HepG2 (cell line): ENCODE data around the gene USP35. TPM values are rescaled to one million over a fixed set of nuclear protein-coding genes. Genes with fewer than 3 reads are reported as not detected.

Experiments used
- ATAC-seq: fragments of 200-7000 bp; cut with Tn5 transposase; 3 replicates; pipeline ENCODE4 v1.9.1; 2020; ENCODE audit warnings: mild to moderate bottlenecking, moderate library complexity
- BruUV-seq: library from RNA; stranded (reverse); fragments of 400-500 nt; replicated peaks from 2 replicates; lab custom pipeline; 2021; lab: Mats Ljungman, UMichigan
- CTCF ChIA-PET: fragments of 300-600 bp; formaldehyde crosslinking; extraction: SDS; loops from one replicate; lab custom pipeline; 2021; ENCODE audit warnings: low total read pairs, inconsistent platforms, low intra/inter-chr PET ratio; lab: Yijun Ruan, JAX
- POLR2A ChIA-PET: fragments of 350-600 bp; sonication (Branson Sonifier 250); formaldehyde crosslinking; loops from one replicate; lab custom pipeline; 2020; ENCODE audit warnings: antibody characterized with exemption, inconsistent platforms; lab: Yijun Ruan, JAX
- DNase-seq: peaks from one replicate; pipeline ENCODE4 v3.0.0-alpha.2; 2015; ENCODE audit warnings: low spot score
- FAIRE-seq: peaks from 3 replicates; lab custom pipeline; 2011; peaks lifted over from hg19 to GRCh38; lab: Jason Lieb, UNC
- H2AFZ ChIP-seq: one replicate; pipeline ENCODE4 v1.6.1; 2011; ENCODE audit warnings: low read length, inconsistent platforms
- H3K27ac ChIP-seq: fragments of 300-600 bp; 3 replicates; pipeline ENCODE4 v1.8.0; 2011; ENCODE audit warnings: mixed run types, mild to moderate bottlenecking, mixed read lengths, low read length, inconsistent platforms; ENCODE audit not compliant: insufficient read depth; ENCODE audit errors: extremely low read length
- H3K27me3 ChIP-seq, 2 experiments: fragments of 200-600 bp in 1 of 2; 2 replicates in 1 of 2; 3 replicates in 1 of 2; pipeline versions ENCODE4 v1.6.0 to v1.8.0; 2011; ENCODE audit warnings: low read length in 2 of 2, mild to moderate bottlenecking in 2 of 2, moderate library complexity in 2 of 2, inconsistent platforms in 1 of 2; ENCODE audit not compliant: insufficient read depth in 2 of 2, control insufficient read depth in 1 of 2
- H3K36me3 ChIP-seq, 2 experiments: fragments of 200-600 bp in 1 of 2; replicated peaks in 1 of 2; 2 replicates in 1 of 2; 3 replicates in 1 of 2; pipeline versions ENCODE4 v1.5.1 to v1.8.0; 2011; ENCODE audit warnings: low read length in 2 of 2, inconsistent platforms in 1 of 2; ENCODE audit not compliant: insufficient read depth in 2 of 2, control insufficient read depth in 1 of 2
- H3K4me1 ChIP-seq: 2 replicates; pipeline ENCODE4 v1.5.1; 2012; ENCODE audit warnings: low read length, inconsistent platforms; ENCODE audit not compliant: insufficient read depth
- H3K4me2 ChIP-seq: 2 replicates; pipeline ENCODE4 v1.6.0; 2011; ENCODE audit warnings: low read depth, low read length, inconsistent platforms
- H3K4me3 ChIP-seq, 3 experiments: fragments of 200-600 bp in 1 of 3; sonication (generic), shearing (Covaris generic) in 1 of 3; replicated peaks in 1 of 3; 2 replicates each; pipeline ENCODE4 v1.5.1; 2011 to 2016; ENCODE audit warnings: low read length in 3 of 3, inconsistent platforms in 2 of 3, low read depth in 2 of 3, mild to moderate bottlenecking in 2 of 3, control low read depth in 1 of 3, mixed read lengths in 1 of 3; ENCODE audit not compliant: insufficient read depth in 1 of 3
- H3K79me2 ChIP-seq: one replicate; pipeline ENCODE4 v1.6.1; 2011; ENCODE audit warnings: low read length, inconsistent platforms; ENCODE audit not compliant: insufficient read depth
- H3K9ac ChIP-seq: 2 replicates; pipeline ENCODE4 v1.6.0; 2011; ENCODE audit warnings: mild to moderate bottlenecking, low read depth, low read length, inconsistent platforms; ENCODE audit not compliant: insufficient read depth
- H3K9me3 ChIP-seq: 2 replicates; pipeline ENCODE4 v1.5.1; 2012; ENCODE audit warnings: mild to moderate bottlenecking, low read length
- H4K20me1 ChIP-seq: 2 replicates; pipeline ENCODE4 v1.6.0; 2011; ENCODE audit warnings: inconsistent platforms, mild to moderate bottlenecking, low read length, moderate library complexity; ENCODE audit not compliant: insufficient read depth
- ARHGAP35 ChIP-seq: sonication (generic); formaldehyde crosslinking; IDR thresholded peaks from 2 replicates; pipeline ENCODE4 v1.9.0; 2022; ENCODE audit warnings: mild to moderate bottlenecking, inconsistent platforms, moderate library complexity, missing genetic modification reagents, borderline replicate concordance
- BRF2 ChIP-seq: sonication (generic); formaldehyde crosslinking; IDR thresholded peaks from 2 replicates; pipeline ENCODE4 v1.8.1; 2022; ENCODE audit warnings: mild to moderate bottlenecking, missing genetic modification reagents
- HES4 ChIP-seq: sonication (generic); formaldehyde crosslinking; IDR thresholded peaks from 2 replicates; pipeline ENCODE4 v1.9.0; 2021; ENCODE audit warnings: mild to moderate bottlenecking, missing genetic modification reagents, borderline replicate concordance
- KMT2B ChIP-seq: IDR thresholded peaks from 2 replicates; pipeline ENCODE4 v1.6.1; 2016; ENCODE audit warnings: missing genetic modification reagents, missing compliant biosample characterization
- SCMH1 ChIP-seq: sonication (generic); formaldehyde crosslinking; IDR thresholded peaks from 2 replicates; pipeline ENCODE4 v1.9.0; 2021; ENCODE audit warnings: missing genetic modification reagents, mild to moderate bottlenecking, borderline replicate concordance
- SMC3 ChIP-seq: IDR thresholded peaks from 2 replicates; pipeline ENCODE4 v1.6.1; 2011; ENCODE audit warnings: low read length, improper control_type of control experiment
- ZNF569 ChIP-seq: sonication (generic); formaldehyde crosslinking; IDR thresholded peaks from 2 replicates; pipeline ENCODE4 v1.5.0; 2020; ENCODE audit warnings: mild to moderate bottlenecking, missing genetic modification reagents, moderate library complexity, borderline replicate concordance
- ZNF770 ChIP-seq: sonication (generic); formaldehyde crosslinking; IDR thresholded peaks from 2 replicates; pipeline ENCODE4 v1.5.0; 2020; ENCODE audit warnings: mild to moderate bottlenecking, missing genetic modification reagents
- WGBS: methylation state at CpG from one replicate; pipeline ENCODE4 v1.1.6; 2017; ENCODE audit warnings: low lambda C conversion rate; 5-methylcytosine and 5-hydroxymethylcytosine counted together
- in situ Hi-C: cut with HindIII; loops from 2 replicates; pipeline ENCODE4 v1.10.0; 2017; ENCODE audit warnings: low pct_unique_long_range_greater_than_20kb; ENCODE audit not compliant: extremely low pct_ligation_motif_present
- intact Hi-C: fragments of 100-400 bp; cut with micrococcal nuclease; formaldehyde crosslinking; loops from one replicate; pipeline ENCODE4 v1.10.0; 2022; ENCODE audit not compliant: unreplicated experiment
- polyA plus RNA-seq, 8 experiments: library from polyadenylated mRNA; depleted of rRNA in 3 of 8; stranded (reverse) in 7 of 8; unstranded in 1 of 8; fragments of >200 nt; fragmentation: Illumina TruSeq in 4 of 8; extraction: Trizol in 4 of 8; gene quantifications; 2 replicates each; pipeline versions ENCODE4 v1.2.1 to v1.2.3, GENCODE V29; 2011 to 2016; ENCODE audit warnings: low read depth in 4 of 8, missing spikeins in 1 of 8, mixed read lengths in 1 of 8; ENCODE audit not compliant: insufficient read depth in 1 of 8
- total RNA-seq, 5 experiments: library from RNA; depleted of rRNA; stranded (reverse); fragments of >200 nt; fragmentation: Illumina TruSeq; extraction: Trizol; gene quantifications; 2 replicates each; pipeline ENCODE4 v1.2.3, GENCODE V29; 2016; ENCODE audit warnings: low read depth in 1 of 5

The USP35 gene
- total and polyA plus RNA-seq, 2 of the 13 experiments (the other 11 are each of a cell fraction or from before 2014, with no cell fraction given) = 4.6 to 7.7 TPM

GRCh38 chr11:78219493-78220217, 30.9 kb downstream of the USP35 start (continued):
- TF ChIP-seq SCMH1 (CRISPR knock-in tag) (no peak), BRF2 (CRISPR knock-in tag) (no peak)
- TF ChIP-seq, all 625 proteins: peak for 0

GRCh38 chr11:78220218-78221157, 31.8 kb downstream of the USP35 start:
- peaks cover 11% of the 10 kb centered on the region for H3K4me1 ChIP-seq
- intact Hi-C loops = no loop called here
- no peak overlapping the region for H3K27ac ChIP-seq
- no peak for TF ChIP-seq SMC3
- no peak for TF ChIP-seq ZNF770 (CRISPR knock-in tag)
- no peak for TF ChIP-seq KMT2B
- TF ChIP-seq ARHGAP35 = no peak
- no peak for TF ChIP-seq ZNF569 (CRISPR knock-in tag)
- no peak for TF ChIP-seq HES4 (CRISPR knock-in tag)
- TF ChIP-seq, all 625 proteins: peak for 0
- CTCF ChIA-PET = no interaction called here
- DNase-seq (no peak), FAIRE-seq (no peak), ATAC-seq (no peak)
- Histone ChIP-seq H3K4me2 (no peak overlapping the region), H3K9me3 (no peaks in the 10 kb centered on the region), H3K79me2 (no peaks in the 10 kb centered on the region), H3K36me3 (peaks cover 22 to 48% of the 10 kb centered on the region in 2 experiments), H3K9ac (no peak overlapping the region), H4K20me1 (no peaks in the 10 kb centered on the region), H2AFZ (no peak overlapping the region), H3K4me3 (no peak overlapping the region), H3K27me3 (no peaks in the 10 kb centered on the region)
- WGBS = 89% methylated on average over 4 of the region's 14 CpGs
- in situ Hi-C loops = no loop called here
- POLR2A ChIA-PET = no interaction called here
- no TSS peak for BruUV-seq
